MM.1S (cell line): ENCODE measurements around the gene CREB5.

Experiments
- DNase-seq: peaks from one replicate; pipeline ENCODE4 v3.0.0-alpha.2; 2015
- H2AFZ ChIP-seq: fragments of 300-600 bp; sonication (generic); 2 replicates; pipeline ENCODE4 v1.6.0; 2016; ENCODE audit warnings: antibody characterized with exemption, low read length
- H3F3A ChIP-seq: fragments of 300-600 bp; sonication (generic); 2 replicates; pipeline ENCODE4 v1.6.1; 2016; ENCODE audit warnings: mild to moderate bottlenecking, antibody characterized with exemption, low read length, moderate library complexity, mixed read lengths; ENCODE audit not compliant: insufficient read depth
- H3K27ac ChIP-seq: fragments of 300-600 bp; sonication (generic); 2 replicates; pipeline ENCODE4 v1.5.1; 2016; ENCODE audit warnings: mild to moderate bottlenecking, low read length
- H3K27me3 ChIP-seq: fragments of 300-600 bp; sonication (generic); replicated peaks from 2 replicates; pipeline ENCODE4 v1.6.0; 2016; ENCODE audit warnings: low read length; ENCODE audit not compliant: insufficient read depth
- H3K36me3 ChIP-seq: fragments of 300-600 bp; sonication (generic); replicated peaks from 2 replicates; pipeline ENCODE4 v1.6.1; 2016; ENCODE audit warnings: mild to moderate bottlenecking, low read length, mixed read lengths; ENCODE audit not compliant: insufficient read depth
- H3K4me1 ChIP-seq: fragments of 300-600 bp; sonication (generic); 2 replicates; pipeline ENCODE4 v1.6.1; 2016; ENCODE audit warnings: low read length, mixed read lengths
- H3K4me2 ChIP-seq: fragments of 300-600 bp; sonication (generic); 2 replicates; pipeline ENCODE4 v1.6.0; 2016; ENCODE audit warnings: low read depth, low read length
- H3K4me3 ChIP-seq: fragments of 300-600 bp; sonication (generic); 2 replicates; pipeline ENCODE4 v1.5.1; 2016; ENCODE audit warnings: low read length, mixed read lengths
- H3K79me2 ChIP-seq: fragments of 300-600 bp; sonication (generic); 2 replicates; pipeline ENCODE4 v1.6.1; 2016; ENCODE audit warnings: mixed run types, low read length, mixed read lengths
- H3K9ac ChIP-seq: fragments of 300-600 bp; sonication (generic); 2 replicates; pipeline ENCODE4 v1.6.1; 2016; ENCODE audit warnings: low read length, mixed read lengths
- H3K9me2 ChIP-seq: fragments of 300-600 bp; sonication (generic); replicated peaks from 2 replicates; pipeline ENCODE4 v1.6.1; 2016; ENCODE audit warnings: mild to moderate bottlenecking, low read length, mixed read lengths; ENCODE audit not compliant: insufficient read depth
- H3K9me3 ChIP-seq: fragments of 300-600 bp; sonication (generic); replicated peaks from 2 replicates; pipeline ENCODE4 v1.6.1; 2016; ENCODE audit warnings: mild to moderate bottlenecking, low read length, mixed read lengths; ENCODE audit not compliant: insufficient read depth
- H4K20me1 ChIP-seq: fragments of 300-600 bp; sonication (generic); 2 replicates; pipeline ENCODE4 v1.6.1; 2016; ENCODE audit warnings: mild to moderate bottlenecking, low read length, moderate library complexity, mixed read lengths; ENCODE audit not compliant: insufficient read depth
- EZH2 ChIP-seq: fragments of 300-600 bp; sonication (generic); optimal IDR thresholded peaks from 2 replicates; pipeline ENCODE3; 2017; ENCODE audit warnings: low read depth, mild to moderate bottlenecking, antibody characterized with exemption, low read length, mixed read lengths
- EZH2phosphoT487 ChIP-seq: fragments of 300-600 bp; sonication (generic); IDR thresholded peaks from 2 replicates; pipeline ENCODE4 v1.6.1; 2018; ENCODE audit warnings: antibody characterized with exemption, low read length
- TF ChIP-seq, protein P1 (sequence below): fragments of 300-600 bp; sonication (generic); IDR thresholded peaks from 2 replicates; pipeline ENCODE4 v1.5.1; 2016; ENCODE audit warnings: antibody characterized with exemption, low read length, mixed read lengths

CREB5 gene

GRCh38 chr7:28837216-28837615 is 424.9 kb downstream of the CREB5 start:
- Histone ChIP-seq H4K20me1 (no peaks in the 10 kb centered on the region), H3K4me2 (no peak overlapping the region), H3F3A (no peaks in the 10 kb centered on the region), H3K36me3 (no peaks in the 10 kb centered on the region), H3K4me1 (peaks cover 10% of the 10 kb centered on the region), H3K4me3 (no peak overlapping the region), H3K9ac (no peak overlapping the region), H3K9me3 (no peaks in the 10 kb centered on the region), H3K79me2 (no peaks in the 10 kb centered on the region), H3K9me2 (no peaks in the 10 kb centered on the region), H3K27me3 (no peaks in the 10 kb centered on the region), H3K27ac (no peak overlapping the region), H2AFZ (no peak overlapping the region)
- DNase-seq: no peak
- TF ChIP-seq EZH2phosphoT487 (no peak), EZH2 (no peak)
- TF ChIP-seq, protein P1, sequence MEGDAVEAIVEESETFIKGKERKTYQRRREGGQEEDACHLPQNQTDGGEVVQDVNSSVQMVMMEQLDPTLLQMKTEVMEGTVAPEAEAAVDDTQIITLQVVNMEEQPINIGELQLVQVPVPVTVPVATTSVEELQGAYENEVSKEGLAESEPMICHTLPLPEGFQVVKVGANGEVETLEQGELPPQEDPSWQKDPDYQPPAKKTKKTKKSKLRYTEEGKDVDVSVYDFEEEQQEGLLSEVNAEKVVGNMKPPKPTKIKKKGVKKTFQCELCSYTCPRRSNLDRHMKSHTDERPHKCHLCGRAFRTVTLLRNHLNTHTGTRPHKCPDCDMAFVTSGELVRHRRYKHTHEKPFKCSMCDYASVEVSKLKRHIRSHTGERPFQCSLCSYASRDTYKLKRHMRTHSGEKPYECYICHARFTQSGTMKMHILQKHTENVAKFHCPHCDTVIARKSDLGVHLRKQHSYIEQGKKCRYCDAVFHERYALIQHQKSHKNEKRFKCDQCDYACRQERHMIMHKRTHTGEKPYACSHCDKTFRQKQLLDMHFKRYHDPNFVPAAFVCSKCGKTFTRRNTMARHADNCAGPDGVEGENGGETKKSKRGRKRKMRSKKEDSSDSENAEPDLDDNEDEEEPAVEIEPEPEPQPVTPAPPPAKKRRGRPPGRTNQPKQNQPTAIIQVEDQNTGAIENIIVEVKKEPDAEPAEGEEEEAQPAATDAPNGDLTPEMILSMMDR: no peak

DNA sequence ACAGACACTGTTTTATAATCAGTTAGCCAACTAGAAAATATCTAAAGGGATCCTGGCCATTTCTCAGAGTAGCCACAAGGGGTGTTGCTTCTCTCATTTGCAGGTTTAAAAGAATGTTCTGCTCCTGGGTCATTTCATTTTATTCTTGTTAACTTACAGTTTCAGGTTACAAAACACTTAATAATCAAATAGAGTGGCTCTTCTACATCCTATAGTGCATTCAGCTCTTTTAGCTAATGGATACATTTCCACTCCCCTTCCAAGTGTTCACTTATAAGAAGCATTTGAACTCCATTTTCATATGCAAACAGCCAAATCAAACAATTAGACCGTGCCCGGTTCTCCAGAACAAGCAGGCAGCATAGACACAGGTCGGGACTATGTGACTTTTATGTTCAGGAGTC is 428.3 kb downstream of the CREB5 start:
- TF ChIP-seq EZH2phosphoT487: no peak
- TF ChIP-seq, protein P1: peak; percentile 48
- no peak for TF ChIP-seq EZH2
- Histone ChIP-seq H3K27ac (no peak overlapping the region), H3K36me3 (no peaks in the 10 kb centered on the region), H3K79me2 (no peaks in the 10 kb centered on the region), H3K9me3 (no peaks in the 10 kb centered on the region), H3K4me1 (peaks cover 6% of the 10 kb centered on the region), H3F3A (no peaks in the 10 kb centered on the region), H3K27me3 (no peaks in the 10 kb centered on the region), H3K4me3 (no peak overlapping the region), H2AFZ (no peak overlapping the region), H3K9ac (no peak overlapping the region), H4K20me1 (no peaks in the 10 kb centered on the region), H3K9me2 (no peaks in the 10 kb centered on the region), H3K4me2 (no peak overlapping the region)
- DNase-seq: no peak

- no peak overlapping the region for H3K4me2 ChIP-seq
- H4K20me1 ChIP-seq: no peaks in the 10 kb centered on the region
Measured at GRCh38 chr7:28841766-28842165, 429.4 kb downstream of the CREB5 start.

More at GRCh38 chr7:28841766-28842165, 429.4 kb downstream of the CREB5 start:
- Histone ChIP-seq H3K27me3 (no peaks in the 10 kb centered on the region), H3K9me2 (no peaks in the 10 kb centered on the region), H3K4me1 (no peaks in the 10 kb centered on the region), H3K4me3 (no peak overlapping the region), H3K9me3 (no peaks in the 10 kb centered on the region), H3F3A (no peaks in the 10 kb centered on the region), H3K9ac (no peak overlapping the region), H3K79me2 (no peaks in the 10 kb centered on the region), H2AFZ (no peak overlapping the region), H3K36me3 (no peaks in the 10 kb centered on the region), H3K27ac (no peak overlapping the region)
- TF ChIP-seq EZH2phosphoT487 (no peak), EZH2 (no peak)
- TF ChIP-seq, protein P1: no peak
- DNase-seq: no peak
